OCI-LY7 (cell line): ENCODE measurements around the gene SARDH. TPM values are rescaled to one million over a fixed set of nuclear protein-coding genes. Genes with fewer than 3 reads are reported as not detected.

ENCODE experiments used
- BruUV-seq: library from RNA; stranded (reverse); fragments of 400-500 nt; replicated peaks from 2 replicates; lab custom pipeline; 2021; lab: Mats Ljungman, UMichigan
- CTCF ChIA-PET: fragments of 300-600 bp; sonication (Branson Sonifier 250); formaldehyde crosslinking; loops from one replicate; lab custom pipeline; 2022; ENCODE audit warnings: antibody characterized with exemption; ENCODE audit not compliant: unreplicated experiment; lab: Charles Lee
- POLR2A ChIA-PET: fragments of 300-600 bp; sonication (Branson Sonifier 250); formaldehyde crosslinking; loops from one replicate; lab custom pipeline; 2022; ENCODE audit warnings: antibody characterized with exemption; lab: Charles Lee
- DNase-seq: peaks from one replicate; pipeline ENCODE4 v3.0.0-alpha.2; 2015; ENCODE audit warnings: low spot score
- H2AFZ ChIP-seq: fragments of 200-600 bp; sonication (generic), shearing (Covaris generic); 2 replicates; pipeline ENCODE4 v1.6.1; 2014; ENCODE audit warnings: mild to moderate bottlenecking, antibody characterized with exemption, low read length, moderate library complexity
- H3K27ac ChIP-seq: fragments of 200-600 bp; sonication (generic); 2 replicates; pipeline ENCODE4 v1.5.1; 2014; ENCODE audit warnings: mixed run types, low read depth, mild to moderate bottlenecking, moderate library complexity, low read length, inconsistent platforms; ENCODE audit not compliant: poor library complexity, severe bottlenecking
- H3K36me3 ChIP-seq: fragments of 200-600 bp; sonication (generic); 2 replicates; pipeline ENCODE4 v1.6.1; 2014; ENCODE audit warnings: mild to moderate bottlenecking, antibody characterized with exemption, low read length, moderate library complexity, mixed read lengths; ENCODE audit not compliant: insufficient read depth
- H3K4me1 ChIP-seq: fragments of 200-600 bp; sonication (generic); 2 replicates; pipeline ENCODE4 v1.5.1; 2014; ENCODE audit warnings: mild to moderate bottlenecking, low read length; ENCODE audit not compliant: insufficient read depth, poor library complexity, severe bottlenecking
- H3K4me2 ChIP-seq: fragments of 200-600 bp; sonication (generic); 2 replicates; pipeline ENCODE4 v1.6.1; 2014; ENCODE audit warnings: mild to moderate bottlenecking, low read length
- H3K4me3 ChIP-seq: fragments of 200-600 bp; sonication (generic); 2 replicates; pipeline ENCODE4 v1.5.1; 2014; ENCODE audit warnings: mild to moderate bottlenecking, low read depth, low read length; ENCODE audit not compliant: poor library complexity, severe bottlenecking
- H3K79me2 ChIP-seq: fragments of 200-600 bp; sonication (generic); 2 replicates; pipeline ENCODE4 v1.6.1; 2016; ENCODE audit warnings: low read depth, mild to moderate bottlenecking, low read length, moderate library complexity, mixed read lengths; ENCODE audit not compliant: insufficient read depth
- H3K9me2 ChIP-seq: fragments of 200-600 bp; sonication (generic); 2 replicates; pipeline ENCODE4 v1.6.1; 2016; ENCODE audit warnings: mild to moderate bottlenecking, low read length, mixed read lengths; ENCODE audit not compliant: insufficient read depth
- H3K9me3 ChIP-seq: fragments of 200-600 bp; sonication (generic); 2 replicates; pipeline ENCODE4 v1.6.1; 2014; ENCODE audit warnings: mild to moderate bottlenecking, mixed run types, low read length, mixed read lengths
- H4K20me1 ChIP-seq: fragments of 200-600 bp; sonication (generic); 2 replicates; pipeline ENCODE4 v1.6.1; 2014; ENCODE audit warnings: mild to moderate bottlenecking, antibody characterized with exemption, low read length, moderate library complexity, mixed read lengths; ENCODE audit not compliant: insufficient read depth
- EZH2phosphoT487 ChIP-seq: fragments of 200-600 bp; sonication (generic); IDR thresholded peaks from 2 replicates; pipeline ENCODE4 v1.6.1; 2018; ENCODE audit warnings: low read depth, borderline replicate concordance, mild to moderate bottlenecking, mixed run types, antibody characterized with exemption, low read length, moderate library complexity, mixed read lengths
- intact Hi-C: fragments of 100-400 bp; cut with micrococcal nuclease; formaldehyde crosslinking; loops from one replicate; pipeline ENCODE4 v1.10.0; 2022; ENCODE audit not compliant: unreplicated experiment
- total RNA-seq, 2 experiments: library from RNA; depleted of rRNA in 1 of 2; stranded (reverse); fragments of >200 nt in 1 of 2; shearing (Covaris generic) in 1 of 2; gene quantifications; 2 replicates each; pipeline ENCODE4 v1.2.3, GENCODE V29; 2014 to 2022
- TF ChIP-seq, protein P1 (sequence below): fragments of 200-600 bp; sonication (generic); conservative IDR thresholded peaks from 2 replicates; pipeline ENCODE4 v1.5.1; 2014; ENCODE audit warnings: mild to moderate bottlenecking, antibody characterized with exemption, low read length, moderate library complexity, mixed read lengths

Gene SARDH
- total RNA-seq, 2 experiments from 2014 or later = 42.8 to 60.8 TPM

DNA sequence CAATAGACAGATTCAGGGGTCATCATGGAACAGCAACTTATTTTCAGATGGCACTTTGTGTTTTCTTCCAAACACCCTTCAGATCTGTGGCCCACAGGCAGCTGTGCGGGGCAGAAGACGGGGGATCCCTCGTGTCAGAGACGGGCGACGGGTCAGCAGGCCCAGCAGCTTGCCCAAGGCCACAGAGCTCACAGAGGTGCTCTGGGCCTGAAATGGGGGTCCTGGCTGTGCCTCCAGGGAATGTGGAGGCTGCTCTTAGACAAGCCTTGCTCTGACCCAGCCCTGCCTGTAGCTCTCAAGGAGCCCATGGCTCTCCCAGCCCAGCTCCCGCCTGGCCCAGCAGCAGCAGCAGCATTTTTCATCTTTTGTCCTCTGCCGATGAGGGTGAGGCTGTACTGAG, 40.9 kb upstream of the SARDH start:
- BruUV-seq = no TSS peak
- H3K9me3 ChIP-seq = peaks cover 6% of the 10 kb centered on the region; the same call in 1 of the 2 replicates
- no peaks in the 10 kb centered on the region for H3K79me2 ChIP-seq
- intact Hi-C loops = no loop called here
- H3K27ac ChIP-seq = no peak overlapping the region
- no peak overlapping the region for H2AFZ ChIP-seq
- no peaks in the 10 kb centered on the region for H4K20me1 ChIP-seq
- H3K4me1 ChIP-seq = peaks cover 10% of the 10 kb centered on the region
- no peak overlapping the region for H3K4me3 ChIP-seq
- peaks cover 21% of the 10 kb centered on the region for H3K36me3 ChIP-seq
- H3K4me2 ChIP-seq = no peak overlapping the region
- ChIA-PET CTCF (interaction anchor here (0.6 kb wide), 1 partner anchor 1264 kb away, joined by 4 read pairs; no protein-coding TSS in a partner anchor), POLR2A (no interaction called here)
- H3K9me2 ChIP-seq = no peaks in the 10 kb centered on the region
- TF ChIP-seq, protein P1, sequence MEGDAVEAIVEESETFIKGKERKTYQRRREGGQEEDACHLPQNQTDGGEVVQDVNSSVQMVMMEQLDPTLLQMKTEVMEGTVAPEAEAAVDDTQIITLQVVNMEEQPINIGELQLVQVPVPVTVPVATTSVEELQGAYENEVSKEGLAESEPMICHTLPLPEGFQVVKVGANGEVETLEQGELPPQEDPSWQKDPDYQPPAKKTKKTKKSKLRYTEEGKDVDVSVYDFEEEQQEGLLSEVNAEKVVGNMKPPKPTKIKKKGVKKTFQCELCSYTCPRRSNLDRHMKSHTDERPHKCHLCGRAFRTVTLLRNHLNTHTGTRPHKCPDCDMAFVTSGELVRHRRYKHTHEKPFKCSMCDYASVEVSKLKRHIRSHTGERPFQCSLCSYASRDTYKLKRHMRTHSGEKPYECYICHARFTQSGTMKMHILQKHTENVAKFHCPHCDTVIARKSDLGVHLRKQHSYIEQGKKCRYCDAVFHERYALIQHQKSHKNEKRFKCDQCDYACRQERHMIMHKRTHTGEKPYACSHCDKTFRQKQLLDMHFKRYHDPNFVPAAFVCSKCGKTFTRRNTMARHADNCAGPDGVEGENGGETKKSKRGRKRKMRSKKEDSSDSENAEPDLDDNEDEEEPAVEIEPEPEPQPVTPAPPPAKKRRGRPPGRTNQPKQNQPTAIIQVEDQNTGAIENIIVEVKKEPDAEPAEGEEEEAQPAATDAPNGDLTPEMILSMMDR = no peak
- TF ChIP-seq EZH2phosphoT487 = no peak
- no peak for DNase-seq

DNA sequence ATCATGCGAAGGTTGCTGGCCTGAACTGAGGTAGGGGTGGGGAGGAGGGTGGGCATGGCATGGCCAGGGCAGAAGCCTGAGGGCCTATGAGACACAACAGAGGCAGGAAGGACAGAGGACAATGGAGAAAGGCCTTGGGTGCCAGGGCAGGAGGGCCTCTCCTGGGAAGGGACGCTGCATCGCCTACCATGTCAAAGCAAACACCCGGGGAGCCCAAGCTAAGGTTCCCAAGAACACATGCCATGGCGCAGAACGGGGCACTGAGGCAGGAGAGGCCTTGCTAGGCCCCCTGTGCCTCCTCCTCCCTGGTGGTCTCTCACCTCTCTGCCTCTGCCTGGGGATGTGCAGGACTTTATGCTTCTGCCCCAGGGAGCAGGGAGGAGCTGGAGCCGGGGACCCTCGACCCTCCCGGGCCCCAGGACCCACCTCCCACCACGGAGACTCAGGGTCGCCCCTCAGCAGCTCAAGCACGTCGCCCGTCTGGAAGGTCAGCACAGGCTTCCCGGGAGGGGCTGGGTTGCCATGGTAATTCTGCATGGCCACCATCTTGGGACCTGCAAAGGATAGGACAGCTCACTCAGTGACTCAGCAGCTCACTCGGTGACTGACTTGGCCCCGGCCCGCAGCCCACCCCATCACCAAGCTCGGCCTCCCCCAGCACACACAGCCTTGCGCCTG, 40.3 kb upstream of the SARDH start:
- H3K4me1 ChIP-seq = peaks cover 10% of the 10 kb centered on the region
- no peak overlapping the region for H3K4me2 ChIP-seq
- H2AFZ ChIP-seq = no peak overlapping the region
- ChIA-PET CTCF (interaction anchor here (0.6 to 1.2 kb wide), 3 partner anchors 9 to 1265 kb away, joined by 3 to 5 read pairs (median 4); no protein-coding TSS in a partner anchor), POLR2A (no interaction called here)
- no peak for DNase-seq
- no peak for TF ChIP-seq EZH2phosphoT487
- TF ChIP-seq, protein P1 = no peak
- H3K9me2 ChIP-seq = no peaks in the 10 kb centered on the region
- H4K20me1 ChIP-seq = no peaks in the 10 kb centered on the region
- intact Hi-C loops = no loop called here
- no TSS peak for BruUV-seq
- H3K4me3 ChIP-seq = no peak overlapping the region
- peaks cover 27% of the 10 kb centered on the region for H3K36me3 ChIP-seq
- peaks cover 12% of the 10 kb centered on the region; the same call in 1 of the 2 replicates for H3K9me3 ChIP-seq
- no peak overlapping the region for H3K27ac ChIP-seq
- no peaks in the 10 kb centered on the region for H3K79me2 ChIP-seq

DNA sequence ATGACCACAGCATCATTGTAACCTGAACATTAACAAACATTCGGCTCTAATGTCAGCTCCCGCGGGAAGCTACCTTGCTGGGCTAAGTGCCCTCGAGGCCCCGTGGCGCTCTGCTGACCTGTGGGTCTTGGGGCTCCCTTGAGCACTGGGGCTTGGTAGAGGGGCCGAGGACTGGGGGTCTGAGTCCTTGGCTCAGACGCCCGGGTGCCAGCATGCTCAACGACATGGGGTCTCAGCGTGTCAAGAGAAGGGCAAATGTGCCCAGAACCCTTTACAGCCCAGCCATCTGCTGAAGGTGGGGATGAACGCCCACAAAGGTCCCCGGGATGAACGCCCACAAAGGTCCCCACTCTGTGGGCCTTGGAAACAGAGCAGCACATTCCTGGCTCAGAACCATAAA, 39.7 kb upstream of the SARDH start:
- Histone ChIP-seq H3K79me2 (no peaks in the 10 kb centered on the region), H3K4me3 (no peak overlapping the region), H3K36me3 (peaks cover 30% of the 10 kb centered on the region), H4K20me1 (no peaks in the 10 kb centered on the region), H3K27ac (no peak overlapping the region), H3K4me1 (peaks cover 7% of the 10 kb centered on the region), H2AFZ (no peak overlapping the region), H3K9me3 (peaks cover 14% of the 10 kb centered on the region; the same call in 1 of the 2 replicates), H3K4me2 (no peak overlapping the region), H3K9me2 (no peaks in the 10 kb centered on the region)
- no TSS peak for BruUV-seq
- ChIA-PET CTCF (interaction anchor here (0.6 to 1.2 kb wide), 2 partner anchors 10 to 22 kb away, joined by 3 to 5 read pairs; no protein-coding TSS in a partner anchor), POLR2A (no interaction called here)
- DNase-seq = no peak
- TF ChIP-seq EZH2phosphoT487 = no peak
- TF ChIP-seq, protein P1 = no peak
- intact Hi-C loops = no loop called here
